ENCODE data around the gene SHH.
"Not testable (repeated sequence)": the region's sequence is repeated elsewhere in the genome, so short reads cannot be mapped to it uniquely, and the experiment has no call there.

Gene SHH

DNA sequence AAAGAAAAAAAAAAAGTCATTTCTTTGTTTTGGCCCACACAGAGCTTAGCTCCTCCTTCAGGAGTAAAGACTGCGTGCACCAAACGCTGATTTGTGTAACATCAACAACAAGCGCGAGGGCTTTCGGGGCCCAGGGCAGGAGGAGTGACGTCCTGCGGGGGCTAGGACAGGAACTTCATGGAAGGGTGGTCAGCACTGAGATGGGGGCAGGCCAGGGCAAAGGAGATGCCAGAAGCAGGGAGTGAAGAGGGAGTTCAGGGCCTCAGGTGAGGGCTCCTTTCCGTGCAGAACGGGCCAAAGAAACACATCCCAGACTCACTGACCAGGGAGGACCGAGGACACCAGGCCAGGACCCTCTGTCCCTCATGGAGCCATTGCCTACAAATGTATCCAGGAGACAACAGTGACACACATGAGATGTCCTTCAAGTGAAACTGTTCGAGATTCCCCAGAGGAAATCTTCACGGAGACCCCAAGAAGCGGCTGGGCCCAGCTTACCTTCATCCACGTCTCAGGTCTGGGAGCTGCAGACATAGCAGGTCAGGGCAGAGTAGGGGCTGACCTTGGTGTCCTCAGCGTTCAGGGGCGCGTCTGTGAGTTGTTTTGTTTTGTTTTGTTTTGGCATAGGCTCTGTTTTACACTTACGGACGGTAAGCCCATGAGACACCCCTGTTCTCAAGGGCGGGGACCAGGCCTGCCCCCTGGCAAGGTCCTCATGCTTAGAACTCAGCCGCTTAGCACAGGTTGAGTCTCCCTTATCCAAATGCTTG, 30.4 kb upstream of the SHH start:
- no peak for DNase-seq (ENCODE audit: low spot score)

DNA sequence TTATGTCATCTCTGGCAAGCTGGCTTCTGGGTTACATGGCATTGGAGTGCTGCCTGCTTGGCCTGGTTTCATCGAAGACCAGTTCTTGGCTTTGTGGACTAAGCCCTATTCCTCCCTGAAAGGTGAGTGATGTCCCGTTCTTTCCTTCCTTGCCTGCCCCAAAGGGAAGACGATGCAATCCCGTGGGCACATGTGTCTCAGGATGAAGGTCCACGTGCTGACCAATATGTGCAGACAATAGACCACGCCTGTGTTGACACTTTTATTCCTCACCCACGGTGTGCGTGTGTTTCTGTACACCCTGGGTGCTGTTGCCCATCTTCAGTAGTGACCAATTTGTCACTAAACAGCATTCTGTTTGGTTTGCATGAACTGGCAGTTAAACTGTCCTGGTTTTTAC, 28.6 kb upstream of the SHH start:
- no peak for DNase-seq (ENCODE audit: low spot score)

DNA sequence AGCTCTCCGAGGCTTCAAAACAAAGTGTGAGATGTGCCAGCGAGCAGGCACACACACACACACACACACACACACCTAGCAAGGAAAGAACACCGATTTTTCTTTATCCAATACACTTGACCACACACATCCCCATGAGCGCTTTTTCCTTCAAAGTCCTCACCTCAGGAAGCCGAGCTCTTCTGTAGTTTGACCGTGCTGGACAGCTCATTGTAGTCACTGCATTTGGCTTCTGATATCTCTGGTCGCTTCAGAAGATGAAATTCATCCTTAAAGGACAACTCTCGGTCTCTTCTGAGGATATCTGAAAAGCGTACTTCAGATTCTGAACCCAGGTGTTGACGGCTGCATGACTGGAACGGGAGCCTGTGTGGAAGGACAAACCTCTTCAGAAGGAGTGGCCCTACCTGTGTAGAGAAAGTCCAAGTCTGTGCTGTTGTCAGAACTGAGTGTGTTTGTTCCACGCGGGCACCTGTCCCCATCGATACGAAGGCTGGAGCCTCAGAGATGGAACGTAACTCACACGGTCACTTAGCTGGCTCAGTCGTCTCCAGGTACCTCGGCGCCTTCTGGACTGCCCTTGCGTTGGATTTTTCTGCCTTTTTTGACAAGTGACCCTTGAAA, 28.1 kb upstream of the SHH start:
- DNase-seq (ENCODE audit: low spot score): no peak

DNA sequence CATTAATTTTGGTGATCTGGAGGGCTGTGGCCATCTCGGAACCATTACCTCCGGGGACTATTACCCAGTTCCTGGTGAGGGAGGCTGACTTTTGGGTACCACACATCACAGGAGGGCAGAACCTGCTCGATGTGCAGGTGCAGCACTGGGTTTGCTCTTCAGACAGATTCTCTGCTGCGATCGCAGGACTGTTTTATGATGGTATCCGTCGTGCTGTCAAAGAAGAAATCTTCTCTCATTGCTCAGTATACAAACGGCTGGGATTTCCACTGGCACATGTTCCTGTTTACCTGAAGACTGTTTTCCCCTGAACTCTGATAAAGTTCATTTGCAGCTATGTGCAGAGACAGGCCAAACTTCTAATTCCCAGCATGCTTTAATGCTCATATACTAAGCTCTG, 27.2 kb upstream of the SHH start:
- no peak for DNase-seq (ENCODE audit: low spot score)

DNA sequence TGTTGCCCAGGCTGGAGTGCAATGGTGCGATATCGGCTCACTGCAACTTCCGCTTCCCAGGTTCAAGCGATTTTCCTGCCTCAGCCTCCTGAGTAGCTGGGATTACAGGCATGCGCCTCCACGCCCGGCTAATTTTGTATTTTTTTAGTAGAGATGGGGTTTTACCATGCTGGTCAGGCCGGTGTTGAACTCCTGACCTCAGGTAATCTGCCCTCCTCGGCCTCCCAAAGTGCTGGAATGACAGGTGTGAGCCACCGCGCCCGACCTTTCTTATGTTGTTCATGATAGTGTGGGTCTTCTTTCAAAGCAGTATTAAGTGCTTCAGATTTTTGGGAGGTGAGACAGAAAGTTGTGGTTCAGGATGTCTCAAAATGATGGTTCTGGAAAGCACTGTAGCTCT, 26.0 kb upstream of the SHH start:
- DNase-seq (ENCODE audit: low spot score): not testable (repeated sequence)

DNA sequence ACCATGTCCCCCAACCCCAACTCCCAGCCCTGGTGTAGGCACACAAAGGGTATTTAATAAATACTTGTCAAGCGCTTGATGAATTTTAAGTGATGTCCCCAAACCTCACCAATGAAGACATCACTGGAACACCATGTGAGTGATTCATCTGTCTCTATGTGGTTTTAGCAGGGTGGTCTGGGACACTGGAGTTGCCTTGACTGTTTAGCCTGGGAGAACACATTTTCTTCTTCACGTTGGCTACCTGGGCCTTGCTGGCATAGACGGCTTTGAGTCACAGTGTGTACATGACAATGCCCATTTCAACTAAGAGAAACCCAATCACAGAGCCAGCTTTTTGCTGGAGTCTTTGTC, 24.8 kb upstream of the SHH start:
- DNase-seq (ENCODE audit: low spot score): no peak

DNA sequence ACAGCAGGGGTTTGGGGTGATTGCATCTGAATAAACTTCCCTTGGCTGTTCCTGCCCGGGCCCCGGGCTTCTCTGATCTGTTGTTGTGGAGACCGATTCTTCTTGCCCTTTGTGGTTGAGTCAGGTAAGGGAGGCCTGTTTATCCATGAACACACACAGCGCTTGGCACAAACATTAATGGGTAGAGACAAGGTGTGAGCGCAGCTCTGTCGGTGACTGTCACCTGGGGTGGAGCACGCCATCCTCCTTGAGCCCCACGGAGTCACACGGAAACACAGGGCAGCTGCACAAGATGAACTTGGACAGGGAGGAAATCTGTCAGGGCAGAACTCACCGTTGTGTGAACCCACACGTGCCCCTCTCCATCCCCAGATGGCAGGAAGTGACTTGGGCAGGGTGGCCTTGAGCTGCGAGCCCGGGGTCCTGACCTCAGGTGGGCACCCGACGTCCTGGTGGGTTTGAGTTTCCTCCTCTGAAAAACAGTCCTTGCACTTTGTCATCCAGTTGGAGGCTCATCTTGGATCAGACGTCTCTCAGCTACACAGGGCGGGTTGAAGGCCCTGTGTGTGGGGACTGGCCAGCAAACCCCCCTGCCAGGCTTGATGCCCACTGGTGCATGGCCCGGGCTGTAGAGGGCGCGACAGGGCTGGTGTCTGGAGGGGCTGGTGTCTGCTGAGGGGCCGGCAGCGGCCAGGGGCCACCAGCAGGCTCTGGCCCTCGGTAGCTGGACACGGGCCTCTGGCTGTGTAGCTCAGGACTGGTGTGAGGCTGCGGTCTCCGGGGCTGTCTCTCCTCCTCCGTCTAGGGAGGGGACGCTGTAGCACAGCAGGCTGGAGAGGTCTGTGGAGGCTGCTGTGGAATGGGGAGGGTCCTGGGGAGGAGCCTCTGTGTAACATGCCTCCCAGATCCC, 24.2 kb upstream of the SHH start:
- DNase-seq (ENCODE audit: low spot score): no peak

DNA sequence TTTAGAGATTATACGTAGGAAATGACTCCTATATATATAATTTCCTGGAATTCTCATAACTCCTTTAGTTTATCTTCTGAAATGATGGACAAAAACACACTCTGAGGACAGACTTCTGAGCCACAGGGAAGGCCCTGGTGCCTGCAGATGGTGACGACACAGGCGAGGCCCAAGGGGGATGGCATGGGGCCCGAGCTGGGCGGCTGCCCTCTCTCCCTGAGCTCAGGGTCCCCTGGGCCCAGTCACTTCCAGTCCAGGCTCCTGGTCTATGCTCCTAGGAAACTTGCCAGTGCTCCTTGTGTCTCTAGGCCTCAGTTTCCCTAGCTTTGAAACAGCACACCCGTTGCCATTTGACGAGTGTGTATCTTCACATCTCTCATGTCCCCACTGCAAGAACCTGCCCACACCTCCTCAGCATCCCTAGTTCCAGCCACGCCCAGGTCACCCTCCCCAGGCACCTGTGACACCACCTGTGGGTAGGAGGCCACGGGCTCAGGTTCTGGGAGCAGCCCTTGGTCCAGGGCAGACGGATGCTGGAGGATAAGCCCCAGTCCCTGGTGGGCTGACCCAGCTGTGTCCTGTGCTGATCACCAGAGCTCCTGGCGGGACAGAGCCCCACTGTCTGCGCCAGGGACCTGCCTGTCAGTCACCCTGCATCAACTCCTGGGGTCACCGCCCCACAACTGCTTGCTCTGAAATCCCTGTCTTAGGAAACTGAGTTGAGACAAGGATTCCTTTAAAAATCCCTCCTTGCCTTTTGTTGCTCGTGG, 23.4 kb upstream of the SHH start:
- DNase-seq (ENCODE audit: low spot score): no peak

DNA sequence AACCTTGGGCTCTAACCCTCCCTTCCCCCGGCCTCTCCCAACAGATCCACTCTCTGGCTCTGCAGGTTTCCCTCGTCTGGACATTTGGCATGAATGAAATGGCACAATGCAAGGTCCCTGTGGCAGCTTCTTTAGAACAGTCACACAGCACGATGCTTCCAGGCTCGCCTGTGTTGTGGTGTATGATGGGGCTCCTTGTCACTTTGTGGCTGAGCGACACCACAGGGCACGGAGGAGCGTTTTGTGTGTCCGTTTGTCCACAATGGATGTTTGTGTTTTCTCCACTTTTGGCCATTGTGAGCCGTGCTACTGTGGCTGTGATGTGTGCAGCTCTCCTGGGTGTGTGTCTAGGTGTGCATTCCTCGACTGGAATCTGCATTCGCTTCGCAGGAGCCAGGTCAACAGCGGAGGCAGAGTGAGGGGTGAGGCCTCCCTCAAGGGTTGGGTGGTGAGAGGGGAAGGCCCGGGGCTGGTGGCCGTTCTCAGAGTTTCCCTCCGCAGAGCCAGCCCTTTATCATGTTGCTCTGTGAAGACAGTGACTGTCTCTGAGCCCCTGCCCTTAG, 22.3 kb upstream of the SHH start:
- no peak for DNase-seq (ENCODE audit: low spot score)

DNA sequence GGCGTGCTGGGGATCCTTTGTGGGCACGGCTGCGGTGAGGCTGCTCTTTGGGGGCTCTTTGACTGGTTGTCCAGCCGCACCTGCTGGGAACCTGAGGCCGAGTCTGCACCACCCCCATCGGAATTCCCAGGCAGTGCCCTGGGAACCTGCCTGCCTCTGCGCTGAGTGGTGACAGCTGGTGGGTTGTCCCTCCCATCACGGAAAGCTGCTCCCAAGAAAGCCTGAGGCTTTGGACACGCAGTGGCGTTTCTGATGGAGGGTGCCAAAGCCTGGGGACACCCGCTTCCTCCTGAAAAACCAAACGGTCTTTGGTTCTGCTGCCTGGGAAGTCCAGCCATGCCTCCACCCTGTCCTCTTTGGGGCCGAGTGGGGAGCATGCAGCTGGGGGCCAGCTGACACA, 21.4 kb upstream of the SHH start:
- DNase-seq (ENCODE audit: low spot score): no peak

DNA sequence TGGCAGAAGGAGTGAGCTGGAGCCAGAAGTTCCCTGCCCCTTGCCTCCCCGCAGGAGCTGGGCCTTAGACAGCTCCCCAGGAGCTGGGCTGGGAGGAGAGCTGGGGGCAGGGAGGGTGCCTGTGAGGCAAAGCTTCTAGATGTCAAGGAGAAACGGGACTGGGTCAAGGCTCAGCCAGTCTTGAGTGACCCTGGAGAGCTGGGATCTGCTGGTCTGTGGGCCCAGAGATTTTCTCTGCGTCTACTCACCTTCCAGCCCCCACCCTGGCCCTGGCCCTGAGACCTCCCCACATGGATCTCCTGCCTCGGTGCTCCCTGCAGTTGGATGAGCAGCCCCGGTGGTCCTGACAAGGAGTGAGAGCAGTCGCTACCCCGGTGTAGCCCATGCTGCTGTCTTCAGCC, 20.3 kb upstream of the SHH start:
- no peak for DNase-seq (ENCODE audit: low spot score)

DNA sequence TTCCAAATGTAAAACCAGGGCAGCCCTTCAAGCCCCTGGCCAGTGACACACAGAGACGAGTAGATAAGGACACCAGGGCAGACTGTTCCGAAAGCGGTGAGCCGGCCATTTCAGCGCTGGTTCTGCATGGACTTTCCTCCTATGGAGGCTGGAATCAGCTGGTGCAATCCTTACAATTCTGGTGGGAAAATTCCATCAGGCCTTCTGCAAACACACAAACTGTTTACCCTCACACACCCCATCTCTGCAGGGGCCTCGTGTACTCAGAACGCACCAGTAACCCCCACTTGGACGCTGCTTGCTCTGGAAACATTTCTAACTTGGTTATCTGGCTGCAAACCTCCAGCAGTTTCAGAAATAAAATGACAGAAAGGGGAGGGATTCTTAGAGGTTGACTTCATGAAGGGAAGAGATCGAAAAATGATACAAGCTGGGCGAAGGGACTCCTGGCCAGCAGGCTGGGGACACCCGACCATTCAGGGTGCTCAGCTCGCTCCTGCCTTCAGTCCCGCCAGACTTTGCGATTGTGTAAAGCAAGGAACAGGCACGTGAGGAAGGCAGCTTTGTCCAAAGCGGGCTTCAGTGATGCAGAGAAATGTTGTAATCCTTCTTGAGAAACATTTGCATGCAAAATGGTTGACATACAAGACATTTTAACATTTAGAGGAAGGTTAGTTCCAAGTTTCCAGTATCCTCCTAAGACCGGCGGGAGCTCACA, 19.7 kb upstream of the SHH start:
- DNase-seq (ENCODE audit: low spot score): no peak

DNA sequence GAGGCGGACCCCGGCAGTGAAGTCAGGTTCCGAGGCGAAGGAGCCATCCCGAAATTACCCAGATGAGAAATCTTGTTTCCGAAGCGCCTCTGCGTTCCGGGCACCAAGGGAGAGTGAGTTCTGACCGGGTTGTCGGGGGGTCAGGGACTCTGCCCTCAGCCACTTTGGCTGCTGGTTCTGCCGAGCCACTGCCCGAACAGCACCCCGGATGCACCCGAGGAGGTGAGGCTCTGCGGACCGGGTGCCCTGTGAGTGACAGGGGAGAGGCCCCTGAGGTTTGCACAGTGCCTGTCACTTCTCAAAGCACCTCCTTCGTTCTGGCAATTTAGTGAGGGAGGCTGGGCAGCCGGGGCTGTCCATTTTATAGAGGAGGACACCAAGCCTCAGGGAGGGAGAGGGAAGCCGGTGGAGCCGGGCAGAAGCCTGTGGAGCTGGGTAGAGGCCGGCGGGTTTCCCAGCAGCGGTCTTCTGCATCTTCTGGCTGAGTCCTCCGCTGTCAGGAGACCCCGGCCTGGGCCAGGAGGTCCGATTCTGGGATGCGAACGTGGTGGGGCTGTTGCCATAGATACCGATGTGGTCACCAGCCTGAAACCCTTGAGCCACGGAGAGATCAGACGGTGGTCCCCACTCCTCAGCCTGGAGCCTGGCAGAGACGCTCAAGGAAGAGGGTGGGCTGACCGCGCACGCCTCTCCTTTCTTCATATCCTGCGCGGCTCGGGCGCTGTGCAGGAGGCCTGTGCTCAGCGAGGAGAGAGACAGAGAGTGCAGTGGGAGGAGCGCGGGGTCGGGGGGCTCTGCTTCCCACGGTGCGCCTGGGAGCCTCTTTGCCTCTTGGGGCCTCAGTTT, 18.9 kb upstream of the SHH start:
- no peak for DNase-seq (ENCODE audit: low spot score)

DNA sequence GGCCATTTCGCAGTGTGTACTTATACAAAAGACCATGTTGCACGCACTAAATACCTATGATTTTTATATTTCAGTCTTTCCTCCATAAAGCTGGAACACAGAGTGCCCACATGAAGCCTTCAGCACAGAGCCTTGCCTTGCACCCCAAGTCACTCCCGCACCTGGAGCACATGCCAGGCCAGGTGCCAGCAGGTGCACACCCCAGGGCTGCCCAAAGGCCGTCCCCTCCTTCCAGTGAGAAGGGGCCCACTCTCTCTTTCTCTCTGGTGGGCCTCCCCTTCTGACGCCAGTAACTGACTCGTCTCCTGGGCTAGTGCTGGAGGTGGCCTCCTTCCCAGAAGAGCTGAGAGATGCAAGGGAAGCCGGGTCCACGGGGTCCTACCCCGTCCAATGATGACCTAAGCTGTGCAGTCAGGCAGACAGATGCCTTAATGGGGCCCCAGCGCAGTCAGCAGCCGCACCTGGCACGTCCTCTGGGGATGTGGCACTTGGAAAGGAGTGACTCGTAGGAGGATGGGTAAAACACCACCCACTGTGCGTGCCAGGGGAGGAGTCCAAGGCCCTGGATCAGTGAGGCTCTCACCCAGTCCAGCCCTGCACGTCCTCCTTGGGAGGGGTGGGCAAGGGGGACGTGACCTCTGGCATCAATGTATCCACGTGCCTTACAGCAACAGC, 17.7 kb upstream of the SHH start:
- no peak for DNase-seq (ENCODE audit: low spot score)

DNA sequence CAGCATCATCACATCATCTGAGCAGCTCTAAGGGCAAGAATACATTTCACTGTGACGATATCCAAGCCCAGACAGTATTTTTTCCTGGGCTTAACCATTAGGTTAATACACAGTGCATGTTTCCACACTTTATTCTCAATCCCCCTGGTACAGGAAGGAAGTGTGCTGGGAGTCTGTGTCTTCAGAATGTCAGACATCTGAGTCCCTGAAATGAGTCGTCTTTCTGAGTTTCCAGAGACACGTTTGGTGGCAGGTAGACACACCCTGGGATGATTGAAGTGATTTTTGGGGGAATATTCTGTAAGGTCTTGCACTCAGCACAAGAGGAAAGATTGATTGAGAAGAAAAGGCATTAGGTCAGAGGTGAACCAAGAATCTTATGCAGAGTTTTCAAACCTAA, 13.1 kb upstream of the SHH start:
- no peak for DNase-seq (ENCODE audit: low spot score)

DNA sequence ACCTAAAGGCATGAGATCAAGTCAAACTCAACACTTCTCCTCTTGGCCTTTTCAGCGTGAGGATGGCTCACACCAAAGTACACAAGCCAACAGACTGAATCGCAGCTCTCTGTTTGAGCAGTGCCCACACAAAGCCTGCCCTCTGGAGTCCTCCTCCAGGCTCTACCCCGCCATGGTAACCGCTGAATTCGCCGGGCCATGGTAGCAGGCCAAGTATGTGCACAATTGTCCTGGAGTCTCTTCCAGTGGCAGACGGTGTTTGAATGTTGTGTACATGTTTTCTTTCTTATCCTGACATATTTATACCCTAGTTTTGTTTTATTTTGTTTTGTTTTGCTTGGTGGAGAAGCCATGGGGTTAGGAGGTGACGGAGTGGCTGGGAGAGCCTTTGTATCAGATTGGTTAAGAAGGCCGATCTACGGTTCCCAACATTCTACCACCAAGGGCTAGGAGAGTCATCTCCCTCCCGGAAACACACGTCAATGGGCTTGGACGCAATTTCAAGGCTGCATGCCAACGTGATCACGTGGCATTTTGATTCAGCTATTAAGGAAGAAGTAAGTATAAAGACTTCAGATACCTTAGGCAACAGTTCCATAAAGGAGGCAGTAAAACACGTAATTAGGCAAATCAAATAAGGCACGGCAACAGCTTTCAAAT, 12.1 kb upstream of the SHH start:
- DNase-seq (ENCODE audit: low spot score): no peak

DNA sequence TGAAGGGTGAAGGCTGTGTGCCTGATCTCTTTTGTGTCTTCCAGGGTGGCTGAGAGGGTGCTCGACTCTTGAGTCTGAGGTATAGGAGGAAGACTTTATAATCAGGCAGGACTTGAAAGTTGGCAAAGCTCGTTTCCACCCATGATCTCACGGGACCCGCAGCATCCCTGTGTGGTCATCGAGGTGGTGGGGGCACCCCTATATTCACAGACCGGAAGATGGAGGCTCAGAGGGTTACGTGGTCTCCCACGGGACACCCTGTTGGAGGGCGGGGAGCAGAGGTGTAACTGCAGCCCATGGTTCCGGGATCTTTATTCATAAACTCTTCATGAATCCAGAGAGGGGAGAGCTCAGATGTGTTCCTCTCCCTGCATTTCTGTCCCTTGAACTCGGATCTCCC, 9.6 kb upstream of the SHH start:
- DNase-seq (ENCODE audit: low spot score): no peak

DNA sequence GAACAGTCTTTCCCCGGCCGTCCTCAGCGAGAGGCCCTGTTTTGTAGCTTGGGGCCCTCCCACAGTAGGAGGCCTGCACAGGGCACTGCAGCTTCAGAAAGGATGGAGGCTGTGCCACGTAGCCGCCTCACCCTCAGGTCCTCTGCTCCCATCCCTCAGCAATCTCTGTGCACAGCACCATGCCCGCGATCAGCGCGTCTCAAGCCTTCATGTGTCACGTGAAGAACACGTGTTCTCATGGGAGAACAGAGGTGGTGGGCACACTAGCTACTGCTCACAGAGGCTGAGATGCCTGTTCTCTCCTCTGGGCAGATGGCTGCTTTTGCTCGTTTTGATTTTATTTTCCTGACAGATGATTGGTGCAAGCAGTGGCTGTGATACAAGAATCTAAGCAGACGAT, 8.5 kb upstream of the SHH start:
- DNase-seq (ENCODE audit: low spot score): no peak

DNA sequence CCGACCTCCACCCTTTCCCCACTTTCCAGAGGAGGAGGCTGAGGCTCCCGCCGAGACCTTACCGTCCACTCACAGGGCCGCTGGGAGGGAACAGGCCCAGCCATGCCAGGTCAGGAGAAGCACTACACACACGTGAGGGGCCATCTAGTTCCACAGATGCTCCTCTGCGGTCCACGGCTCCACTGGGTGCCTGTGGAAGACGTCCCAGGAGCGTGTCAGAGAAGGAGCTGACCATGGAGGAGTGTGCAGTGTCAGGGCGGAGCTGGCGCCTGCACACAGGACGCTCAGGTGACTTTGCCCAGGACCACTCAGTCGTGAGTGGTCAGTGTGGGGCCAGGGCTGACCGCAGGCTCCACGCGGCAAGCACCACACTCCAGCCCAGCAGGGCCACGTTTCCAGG, 8.0 kb upstream of the SHH start:
- no peak for DNase-seq (ENCODE audit: low spot score)

Measured in AG08395 (cell line).